ENCODE data around the gene MEGF11. TPM values are rescaled to one million over a fixed set of nuclear protein-coding genes. Genes with fewer than 3 reads are reported as not detected.
A peak's percentile ranks its signal among the peaks of the same experiment; 100 is the strongest.

Gene MEGF11
- total RNA-seq, 2 experiments from 2014 or later: 3.3 to 6.8 TPM

DNA sequence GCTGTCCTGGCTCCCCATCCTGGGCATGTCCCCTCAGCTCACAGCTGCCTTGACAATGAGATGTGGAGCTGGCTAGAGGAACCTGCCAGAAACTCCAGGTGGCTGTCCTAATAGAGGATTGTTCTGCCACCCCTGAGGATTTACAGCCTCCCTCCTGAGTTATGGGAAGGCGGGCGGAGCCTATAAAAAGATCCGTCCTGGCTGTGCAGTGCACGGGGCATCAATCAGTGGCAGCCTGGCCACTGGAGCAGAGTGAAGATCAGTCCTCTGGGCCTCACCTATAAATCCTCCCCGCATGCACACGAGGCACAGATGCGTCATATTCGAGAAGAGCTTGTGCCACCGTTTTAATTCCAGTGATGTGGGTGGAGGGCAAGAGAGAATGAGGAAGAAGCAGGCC, 90.0 kb downstream of the MEGF11 start:
- Histone ChIP-seq H3K36me3 (ENCODE audit: insufficient read depth, low read length) (no peaks in the 10 kb centered on the region), H3K4me2 (ENCODE audit: low read length) (no peak overlapping the region), H2AFZ (ENCODE audit: low read length) (no peak overlapping the region), H3K4me3 (ENCODE audit: low read depth, low read length, poor library complexity, severe bottlenecking) (no peak overlapping the region), H3K9me3 (ENCODE audit: low read length) (no peaks in the 10 kb centered on the region), H4K20me1 (ENCODE audit: insufficient read depth, low read length) (no peaks in the 10 kb centered on the region), H3K27ac (ENCODE audit: low read depth, low read length, poor library complexity, severe bottlenecking) (no peak overlapping the region), H3K4me1 (ENCODE audit: insufficient read depth, low read length, poor library complexity, severe bottlenecking) (peaks cover 76% of the 10 kb centered on the region), H3K9me2 (ENCODE audit: insufficient read depth, low read length) (no peaks in the 10 kb centered on the region), H3K79me2 (ENCODE audit: insufficient read depth, low read depth, low read length) (no peaks in the 10 kb centered on the region)
- TF ChIP-seq EZH2phosphoT487 (IDR thresholded peaks at IDR 0.05; ENCODE audit: borderline replicate concordance, low read depth, low read length): no peak
- TF ChIP-seq, protein P1, sequence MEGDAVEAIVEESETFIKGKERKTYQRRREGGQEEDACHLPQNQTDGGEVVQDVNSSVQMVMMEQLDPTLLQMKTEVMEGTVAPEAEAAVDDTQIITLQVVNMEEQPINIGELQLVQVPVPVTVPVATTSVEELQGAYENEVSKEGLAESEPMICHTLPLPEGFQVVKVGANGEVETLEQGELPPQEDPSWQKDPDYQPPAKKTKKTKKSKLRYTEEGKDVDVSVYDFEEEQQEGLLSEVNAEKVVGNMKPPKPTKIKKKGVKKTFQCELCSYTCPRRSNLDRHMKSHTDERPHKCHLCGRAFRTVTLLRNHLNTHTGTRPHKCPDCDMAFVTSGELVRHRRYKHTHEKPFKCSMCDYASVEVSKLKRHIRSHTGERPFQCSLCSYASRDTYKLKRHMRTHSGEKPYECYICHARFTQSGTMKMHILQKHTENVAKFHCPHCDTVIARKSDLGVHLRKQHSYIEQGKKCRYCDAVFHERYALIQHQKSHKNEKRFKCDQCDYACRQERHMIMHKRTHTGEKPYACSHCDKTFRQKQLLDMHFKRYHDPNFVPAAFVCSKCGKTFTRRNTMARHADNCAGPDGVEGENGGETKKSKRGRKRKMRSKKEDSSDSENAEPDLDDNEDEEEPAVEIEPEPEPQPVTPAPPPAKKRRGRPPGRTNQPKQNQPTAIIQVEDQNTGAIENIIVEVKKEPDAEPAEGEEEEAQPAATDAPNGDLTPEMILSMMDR (conservative IDR thresholded peaks at IDR 0.05; ENCODE audit: low read length): no peak
- POLR2A ChIA-PET: interaction anchor here (1.0 to 9.0 kb wide), 5 partner anchors 8 to 553 kb away, joined by 3 to 148 read pairs (median 3); no protein-coding TSS in a partner anchor
- BruUV-seq (replicated peaks): no TSS peak
- intact Hi-C loops (cut with micrococcal nuclease; ENCODE audit: unreplicated experiment): no loop called here
- CTCF ChIA-PET (ENCODE audit: unreplicated experiment): no interaction called here
- no peak for DNase-seq (ENCODE audit: low spot score)

DNA sequence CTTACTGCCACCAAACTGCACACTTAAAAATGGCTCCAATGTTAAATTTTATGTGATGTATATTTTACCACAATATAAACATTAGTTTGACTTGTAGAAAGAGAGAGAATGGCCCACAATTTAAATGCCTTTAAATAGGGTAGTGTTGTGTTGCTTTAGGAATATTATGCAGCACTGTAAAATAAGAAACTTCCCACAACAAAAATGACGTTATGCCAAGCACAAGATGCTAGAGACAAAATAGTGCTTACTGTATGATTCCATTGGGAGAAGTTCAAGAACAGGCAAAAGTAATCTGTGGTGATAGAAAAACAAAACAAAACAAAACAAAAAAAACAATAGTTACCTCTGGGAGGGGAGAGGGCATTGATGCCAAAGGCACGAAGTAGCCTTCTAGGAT, 91.3 kb downstream of the MEGF11 start:
- peaks cover 78% of the 10 kb centered on the region for H3K4me1 ChIP-seq (ENCODE audit: insufficient read depth, low read length, poor library complexity, severe bottlenecking)
- peak overlapping the region; percentile 57 for H3K27ac ChIP-seq (ENCODE audit: low read depth, low read length, poor library complexity, severe bottlenecking)
- DNase-seq (ENCODE audit: low spot score): no peak
- no peaks in the 10 kb centered on the region for H3K36me3 ChIP-seq (ENCODE audit: insufficient read depth, low read length)
- POLR2A ChIA-PET: interaction anchor here (0.6 to 2.3 kb wide), 2 partner anchors 8 to 176 kb away, joined by 3 to 18 read pairs; no protein-coding TSS in a partner anchor
- no TSS peak for BruUV-seq (replicated peaks)
- no peak overlapping the region for H2AFZ ChIP-seq (ENCODE audit: low read length)
- TF ChIP-seq EZH2phosphoT487 (IDR thresholded peaks at IDR 0.05; ENCODE audit: borderline replicate concordance, low read depth, low read length): no peak
- TF ChIP-seq, protein P1 (conservative IDR thresholded peaks at IDR 0.05; ENCODE audit: low read length): no peak
- CTCF ChIA-PET (ENCODE audit: unreplicated experiment): no interaction called here
- H4K20me1 ChIP-seq (ENCODE audit: insufficient read depth, low read length): no peaks in the 10 kb centered on the region
- intact Hi-C loops (cut with micrococcal nuclease; ENCODE audit: unreplicated experiment): no loop called here
- H3K79me2 ChIP-seq (ENCODE audit: insufficient read depth, low read depth, low read length): no peaks in the 10 kb centered on the region
- no peaks in the 10 kb centered on the region for H3K9me3 ChIP-seq (ENCODE audit: low read length)
- no peaks in the 10 kb centered on the region for H3K9me2 ChIP-seq (ENCODE audit: insufficient read depth, low read length)
- H3K4me3 ChIP-seq (ENCODE audit: low read depth, low read length, poor library complexity, severe bottlenecking): no peak overlapping the region
- peak overlapping the region; percentile 16 for H3K4me2 ChIP-seq (ENCODE audit: low read length)

DNA sequence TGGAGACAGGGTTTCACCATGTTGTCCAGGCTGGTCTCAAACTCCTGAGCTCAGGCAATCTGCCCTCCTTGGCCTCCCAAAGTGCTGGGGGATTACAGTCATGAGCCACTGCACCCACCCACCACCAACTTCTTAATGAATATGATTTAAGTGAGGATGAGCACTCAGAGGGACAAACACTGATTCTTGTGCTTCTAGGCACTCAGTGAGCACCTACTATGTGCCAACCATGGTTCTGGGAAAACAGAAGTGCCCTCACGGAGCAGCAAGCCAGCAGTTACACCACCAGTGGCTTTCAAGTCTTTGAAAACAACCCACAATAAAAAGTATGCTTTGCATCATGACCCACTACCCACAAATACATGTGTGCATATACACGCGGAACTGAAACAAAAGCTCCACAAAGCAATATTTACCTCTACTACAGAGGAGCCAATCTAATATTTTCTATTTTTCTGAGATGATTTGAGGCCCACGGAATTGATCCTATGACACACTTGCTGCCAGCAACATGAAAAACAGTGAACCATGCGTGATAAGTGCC, 91.9 kb downstream of the MEGF11 start:
- TF ChIP-seq, protein P1 (conservative IDR thresholded peaks at IDR 0.05; ENCODE audit: low read length): no peak
- TF ChIP-seq EZH2phosphoT487 (IDR thresholded peaks at IDR 0.05; ENCODE audit: borderline replicate concordance, low read depth, low read length): no peak
- Histone ChIP-seq H3K27ac (ENCODE audit: low read depth, low read length, poor library complexity, severe bottlenecking) (peak overlapping the region; percentile 57), H3K79me2 (ENCODE audit: insufficient read depth, low read depth, low read length) (no peaks in the 10 kb centered on the region), H3K36me3 (ENCODE audit: insufficient read depth, low read length) (no peaks in the 10 kb centered on the region), H4K20me1 (ENCODE audit: insufficient read depth, low read length) (no peaks in the 10 kb centered on the region), H3K9me2 (ENCODE audit: insufficient read depth, low read length) (no peaks in the 10 kb centered on the region), H2AFZ (ENCODE audit: low read length) (peak overlapping the region; percentile 60; the same call in 1 of the 2 replicates), H3K4me1 (ENCODE audit: insufficient read depth, low read length, poor library complexity, severe bottlenecking) (peaks cover 81% of the 10 kb centered on the region), H3K4me3 (ENCODE audit: low read depth, low read length, poor library complexity, severe bottlenecking) (no peak overlapping the region), H3K4me2 (ENCODE audit: low read length) (peak overlapping the region; percentile 16), H3K9me3 (ENCODE audit: low read length) (no peaks in the 10 kb centered on the region)
- ChIA-PET CTCF (ENCODE audit: unreplicated experiment) (interaction anchor here (1.4 kb wide), 1 partner anchor 8 kb away, joined by 5 read pairs; no protein-coding TSS in a partner anchor), POLR2A (interaction anchor here (0.6 to 2.3 kb wide), 5 partner anchors 9 to 903 kb away, joined by 3 to 18 read pairs (median 6); no protein-coding TSS in a partner anchor)
- intact Hi-C loops (cut with micrococcal nuclease; ENCODE audit: unreplicated experiment): no loop called here
- BruUV-seq (replicated peaks): no TSS peak
- no peak for DNase-seq (ENCODE audit: low spot score)
